CD4-positive, alpha-beta T cell treated with Interleukin-2 at 100 ng/mL for 4 hours (primary cell): Measurements from ENCODE around the gene PRDM10.
A peak's percentile ranks its signal among the peaks of the same experiment; 100 is the strongest.
"Not testable (repeated sequence)": the region's sequence is repeated elsewhere in the genome, so short reads cannot be mapped to it uniquely, and the experiment has no call there.

Experiments used
- DNase-seq: peaks from one replicate; pipeline ENCODE4 v3.0.0-alpha.2; 2020; ENCODE audit warnings: low spot score

Gene PRDM10

GRCh38 chr11:130002352-130002845, at the start of gene PRDM10:
TSS of gene PRDM10 (minus strand) at chr11:130002835. CDS start at chr11:129960964, 41,871 bp downstream.
- peak; percentile 96 for DNase-seq

GRCh38 chr11:130051082-130051481, 48.4 kb upstream of the PRDM10 start:
- DNase-seq = no peak

- no peak for DNase-seq
Measured at GRCh38 chr11:130050257-130050656, 47.6 kb upstream of the PRDM10 start.

GRCh38 chr11:130049328-130049771, 46.7 kb upstream of the PRDM10 start:
- DNase-seq = no peak

- no peak for DNase-seq
Measured at GRCh38 chr11:130047141-130047540, 44.5 kb upstream of the PRDM10 start.

- DNase-seq = no peak
Measured at GRCh38 chr11:130043575-130043974, 40.9 kb upstream of the PRDM10 start.

GRCh38 chr11:130042093-130042591, 39.5 kb upstream of the PRDM10 start:
- no peak for DNase-seq

GRCh38 chr11:130040281-130040940, 37.8 kb upstream of the PRDM10 start:
- DNase-seq = no peak

- no peak for DNase-seq
Measured at GRCh38 chr11:130037881-130038585, 35.4 kb upstream of the PRDM10 start.

GRCh38 chr11:130037058-130037457, 34.4 kb upstream of the PRDM10 start:
- DNase-seq = no peak

- no peak for DNase-seq
Measured at GRCh38 chr11:130034236-130034635, 31.6 kb upstream of the PRDM10 start.

- no peak for DNase-seq
Measured at GRCh38 chr11:130032931-130033330, 30.3 kb upstream of the PRDM10 start.

- DNase-seq = no peak
Measured at GRCh38 chr11:130031945-130032344, 29.3 kb upstream of the PRDM10 start.

GRCh38 chr11:130031056-130031455, 28.4 kb upstream of the PRDM10 start:
- no peak for DNase-seq

GRCh38 chr11:130029137-130029536, 26.5 kb upstream of the PRDM10 start:
- DNase-seq = no peak

GRCh38 chr11:130025371-130025770, 22.7 kb upstream of the PRDM10 start:
- no peak for DNase-seq

GRCh38 chr11:130024361-130024760, 21.7 kb upstream of the PRDM10 start:
- DNase-seq = no peak

- DNase-seq = no peak
Measured at GRCh38 chr11:130023204-130023603, 20.6 kb upstream of the PRDM10 start.

GRCh38 chr11:130022799-130023198, 20.2 kb upstream of the PRDM10 start:
- no peak for DNase-seq

- DNase-seq = not testable (repeated sequence)
Measured at GRCh38 chr11:130021606-130022005, 19.0 kb upstream of the PRDM10 start.

GRCh38 chr11:130020323-130020722, 17.7 kb upstream of the PRDM10 start:
- DNase-seq = no peak

GRCh38 chr11:130015846-130016245, 13.2 kb upstream of the PRDM10 start:
- not testable (repeated sequence) for DNase-seq

- DNase-seq = no peak
Measured at GRCh38 chr11:130008326-130008725, 5.7 kb upstream of the PRDM10 start.
